OCI-M2 (cell line): ENCODE results near the gene ZNF230.

ENCODE experiments used
- DNase-seq: peaks from one replicate; lab custom pipeline; 2025; ENCODE audit not compliant: unreplicated experiment; lab: John Stamatoyannopoulos, UW

ZNF230 gene

DNA sequence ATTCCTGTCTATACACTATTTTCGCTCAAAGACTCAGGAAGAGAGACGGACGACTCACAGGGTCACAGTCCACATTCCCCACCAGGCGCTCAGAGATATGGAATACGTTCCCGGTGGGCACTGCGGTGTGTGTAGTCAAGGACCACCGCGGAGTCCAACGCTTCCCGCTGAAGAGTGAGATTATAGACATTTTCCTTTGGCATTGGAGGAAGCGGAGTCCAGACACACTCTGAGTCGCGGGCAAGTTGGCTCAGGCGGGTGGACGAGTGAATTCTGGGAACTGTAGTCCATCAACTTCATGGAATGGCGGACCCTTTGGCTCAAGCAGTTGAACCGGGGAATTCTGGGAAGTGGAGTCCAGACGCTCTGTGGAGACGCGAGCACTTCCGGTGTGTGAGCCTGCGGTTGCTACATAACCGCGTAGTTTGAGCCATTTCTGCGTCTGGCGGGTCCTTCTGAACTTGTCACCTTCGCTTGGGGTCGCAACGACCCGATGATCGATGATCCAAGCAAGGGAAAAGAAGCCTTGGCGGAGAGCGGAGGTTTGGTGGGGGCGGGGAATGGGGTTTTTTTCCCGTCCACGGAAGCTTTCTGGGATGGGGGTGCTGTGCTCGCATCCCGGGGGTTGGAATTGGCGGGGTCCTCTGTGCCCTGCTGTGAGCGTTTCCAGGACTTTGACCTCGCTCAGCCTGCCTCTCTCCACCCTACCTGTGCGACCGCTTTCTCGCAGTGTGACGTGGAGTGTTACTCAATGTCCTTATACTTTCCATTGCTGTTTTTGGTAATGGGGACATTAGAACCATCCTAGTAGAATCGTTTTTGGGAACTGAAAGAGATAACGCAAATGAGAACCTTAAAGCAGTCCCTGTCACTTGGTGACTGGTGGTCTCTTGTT lies at the start of gene ZNF230:
TSS of gene ZNF230 (plus strand) at position 392 of the 895 bp plus-strand sequence. CDS start 4,122 bp downstream, outside the sequence.
- peak; percentile 90 for DNase-seq

DNA sequence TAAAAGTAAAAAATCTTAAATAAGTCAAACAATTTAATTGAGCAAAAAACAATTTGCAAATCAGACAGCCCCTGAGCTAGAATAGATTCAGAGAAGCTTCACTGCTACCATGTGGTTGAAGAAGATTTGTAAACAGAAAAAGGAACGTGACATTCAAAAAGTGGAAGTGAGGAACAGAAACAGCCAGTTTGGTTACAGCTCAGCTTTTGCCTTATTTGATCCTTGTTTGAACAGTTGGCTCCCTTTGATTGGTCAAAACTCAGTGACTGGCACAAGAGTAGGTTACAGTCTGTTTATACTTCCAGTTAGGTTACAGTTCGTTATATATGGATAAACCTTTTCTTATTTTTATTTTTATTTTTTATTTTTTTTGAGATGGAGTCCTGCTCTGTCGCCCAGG lies 45.9 kb upstream of the ZNF230 start:
- DNase-seq, result no peak

DNA sequence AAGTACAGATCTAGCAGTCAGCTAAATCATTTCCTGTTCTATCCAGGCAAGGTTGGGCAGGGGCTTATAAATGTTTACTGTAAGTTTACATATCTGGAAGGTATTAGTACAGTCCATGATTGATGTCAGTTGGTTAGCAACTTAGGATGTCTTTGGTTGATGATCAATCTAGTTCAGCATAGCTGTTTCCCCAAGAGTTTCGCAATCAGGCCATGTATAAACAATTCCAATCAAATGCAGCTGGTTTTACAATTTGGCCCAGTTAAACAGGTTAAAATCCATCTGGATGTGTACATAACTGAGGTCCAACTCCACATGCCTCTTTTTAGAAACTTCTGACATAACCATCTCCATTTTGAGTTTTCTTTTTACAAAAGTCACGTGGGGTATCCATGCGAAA lies 44.9 kb upstream of the ZNF230 start:
- DNase-seq, result no peak

DNA sequence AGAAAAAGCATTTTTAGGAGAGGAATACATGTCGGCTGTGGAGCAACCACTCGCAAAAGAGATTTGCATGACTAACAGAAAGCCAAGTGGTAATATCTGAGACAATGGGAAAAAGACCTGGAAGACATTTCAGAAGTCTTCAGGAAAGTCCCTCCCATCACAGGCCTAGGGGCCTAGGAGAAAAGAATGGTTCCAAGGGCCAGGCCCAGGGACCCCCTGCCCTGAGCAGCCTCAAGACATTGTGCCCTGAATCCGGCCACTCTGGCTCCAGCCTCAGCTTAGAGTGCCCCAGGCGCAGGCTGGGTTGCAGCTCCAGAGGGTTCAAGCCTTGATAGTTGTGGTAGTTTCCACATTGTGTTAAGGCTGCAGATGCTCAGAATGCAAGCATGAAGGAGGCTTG lies 42.3 kb upstream of the ZNF230 start:
- DNase-seq, result no peak

DNA sequence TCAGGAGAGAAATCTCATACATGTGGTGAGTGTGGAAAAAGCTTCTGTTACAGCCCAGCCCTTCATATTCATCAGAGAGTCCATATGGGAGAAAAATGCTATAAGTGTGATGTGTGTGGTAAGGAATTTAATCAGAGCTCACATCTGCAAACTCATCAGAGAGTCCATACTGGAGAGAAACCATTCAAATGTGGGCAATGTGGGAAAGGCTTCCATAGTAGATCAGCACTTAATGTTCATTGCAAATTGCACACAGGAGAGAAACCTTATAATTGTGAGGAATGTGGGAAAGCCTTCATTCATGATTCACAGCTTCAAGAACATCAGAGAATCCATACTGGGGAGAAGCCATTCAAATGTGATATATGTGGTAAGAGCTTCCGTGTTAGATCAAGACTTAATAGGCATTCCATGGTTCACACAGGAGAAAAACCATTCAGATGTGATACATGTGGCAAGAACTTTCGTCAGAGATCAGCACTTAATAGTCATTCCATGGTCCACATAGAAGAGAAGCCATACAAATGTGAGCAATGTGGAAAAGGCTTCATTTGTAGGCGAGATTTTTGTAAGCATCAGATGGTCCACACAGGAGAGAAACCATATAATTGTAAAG lies 36.6 kb upstream of the ZNF230 start:
- no peak for DNase-seq

DNA sequence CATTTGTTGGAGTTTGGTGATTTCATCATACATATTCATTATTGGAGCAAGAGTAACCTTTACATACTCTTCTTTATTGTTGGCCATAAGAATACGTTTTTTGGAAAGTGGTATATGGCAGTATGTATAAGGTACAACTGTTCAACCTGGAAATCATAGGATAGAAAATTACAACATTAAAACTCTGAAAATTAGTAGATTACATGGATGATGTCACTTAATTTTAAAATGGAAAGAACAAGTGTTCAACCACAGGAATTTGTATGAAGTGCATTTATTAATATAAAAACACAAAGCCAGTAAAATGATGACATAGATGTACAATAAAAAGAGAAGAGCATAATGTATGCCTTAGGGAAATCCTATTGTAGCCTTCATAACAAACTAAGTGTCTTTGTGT lies 26.0 kb upstream of the ZNF230 start:
- DNase-seq, result no peak

DNA sequence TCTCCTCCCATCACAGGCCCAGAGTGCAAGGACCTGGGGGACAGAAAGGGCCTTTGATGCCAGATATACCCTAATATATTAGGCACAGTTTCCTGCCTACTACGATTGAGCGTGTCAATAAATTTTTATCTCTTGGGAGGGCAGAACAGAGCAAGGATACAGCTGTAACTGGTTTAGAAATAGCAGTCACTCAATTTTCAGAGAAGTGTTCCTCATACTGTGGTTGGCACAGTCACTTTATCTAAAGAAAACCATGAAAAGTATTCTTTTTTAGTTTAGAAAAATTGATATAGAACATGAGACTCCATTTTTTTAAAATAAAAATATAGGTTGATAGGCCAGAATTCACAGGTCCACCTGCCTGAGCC lies 19.2 kb upstream of the ZNF230 start:
- no peak for DNase-seq

DNA sequence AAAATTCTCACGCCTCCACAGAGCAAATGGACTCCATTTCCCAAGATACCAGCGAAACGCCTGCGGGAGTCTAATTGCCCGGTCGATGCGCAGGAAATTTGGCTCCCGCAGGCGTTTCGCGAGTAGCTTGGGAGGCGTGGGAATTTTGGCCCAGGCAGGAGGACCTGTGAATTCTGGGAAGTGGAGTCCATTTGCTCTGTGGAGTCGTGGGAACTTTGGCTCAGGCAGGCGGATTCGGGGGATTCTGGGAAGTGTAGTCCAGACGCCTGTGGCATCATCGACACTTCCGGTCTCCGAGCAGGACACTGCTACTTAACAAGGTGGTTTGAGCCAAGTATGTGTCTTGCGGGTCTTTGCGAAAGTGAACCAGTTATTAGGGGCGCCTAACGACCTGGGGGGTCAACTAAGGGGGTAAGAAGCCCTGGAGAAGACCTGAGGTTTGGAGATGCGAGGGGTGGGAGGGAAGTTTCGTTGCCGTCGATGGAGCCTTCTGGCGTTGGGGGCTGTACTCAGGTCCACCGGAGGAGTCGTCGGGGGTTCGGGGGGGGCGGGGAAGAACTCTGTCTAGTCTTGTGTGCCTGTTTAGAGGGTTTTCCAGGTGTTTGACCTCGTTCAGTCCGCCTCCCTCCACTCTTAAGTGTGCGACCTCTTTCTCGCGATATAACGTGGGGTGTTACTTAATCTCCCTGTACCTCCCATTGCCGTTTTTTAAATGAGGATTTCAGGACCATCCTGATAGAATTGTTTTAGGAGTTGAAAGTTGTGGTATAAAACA lies 18.7 kb upstream of the ZNF230 start, which contains the start of gene ZNF155:
TSS of gene ZNF155 (plus strand) at position 277 of the 775 bp plus-strand sequence. CDS start 4,356 bp downstream, outside the sequence.
- DNase-seq, result peak; percentile 80

DNA sequence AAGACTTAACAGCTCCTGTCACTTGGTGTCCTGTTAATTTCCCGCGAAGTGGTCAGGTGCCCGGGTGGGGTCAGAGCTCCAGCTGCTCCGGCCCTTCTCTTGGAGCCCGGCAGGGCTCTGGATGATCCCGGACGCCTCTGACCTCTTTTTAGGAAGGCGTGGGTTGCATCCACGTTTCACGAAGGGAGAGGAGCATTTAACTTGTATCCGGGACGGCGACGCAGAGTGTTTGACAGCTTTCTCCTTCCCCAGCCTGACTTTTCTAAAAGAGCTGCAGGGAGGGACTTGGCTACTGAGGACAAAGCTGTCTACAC lies 18.1 kb upstream of the ZNF230 start:
- DNase-seq, result no peak

DNA sequence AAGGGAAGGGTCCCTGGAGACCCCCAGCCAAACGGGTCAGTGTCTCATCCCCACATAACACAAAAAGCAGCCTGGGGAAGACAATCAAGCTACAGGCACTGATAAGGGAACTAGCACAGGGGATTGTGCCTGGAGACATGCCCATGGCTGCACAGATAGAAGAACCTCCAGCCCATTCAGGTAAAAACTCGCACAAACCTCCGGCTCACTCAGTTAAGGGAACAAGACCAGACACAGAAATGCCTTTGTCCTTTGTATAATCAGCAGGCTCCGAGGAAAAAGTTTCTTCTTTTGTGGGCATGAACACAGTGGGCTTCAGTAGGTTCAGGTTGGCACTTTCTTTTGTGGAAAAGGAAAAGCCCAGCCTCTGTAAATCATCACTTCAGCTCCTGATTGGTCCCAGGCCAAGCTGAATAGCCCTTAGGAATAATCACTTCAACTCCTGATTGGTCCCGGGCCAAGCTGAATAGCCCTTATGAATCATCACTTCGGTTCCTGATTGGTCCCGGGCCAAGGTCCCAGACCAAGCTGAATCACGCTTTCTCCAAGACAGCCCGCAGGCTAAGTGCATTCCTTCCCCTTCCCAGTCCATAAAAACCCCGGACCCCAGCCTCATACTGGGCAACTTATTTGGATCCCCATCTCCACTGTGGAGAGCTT lies 5.0 kb upstream of the ZNF230 start:
- DNase-seq, result no peak

DNA sequence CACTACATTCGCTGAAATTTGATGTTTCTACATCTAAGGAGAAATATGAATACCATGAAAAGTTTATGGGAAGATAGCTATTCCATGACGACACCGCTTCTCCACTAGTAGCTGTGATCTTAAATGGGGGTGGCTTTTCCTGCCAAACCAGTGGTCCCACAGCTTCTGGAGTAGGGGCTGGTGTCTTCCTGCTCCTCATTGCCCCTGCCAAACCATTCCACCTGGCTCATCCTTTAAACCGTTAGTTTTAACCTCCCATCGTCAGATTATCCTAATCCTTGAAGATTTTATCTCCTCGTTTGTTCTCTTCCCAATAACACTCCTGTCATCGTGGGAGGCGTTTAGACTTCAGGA lies 568 bp upstream of the ZNF230 start:
- DNase-seq, result no peak

DNA sequence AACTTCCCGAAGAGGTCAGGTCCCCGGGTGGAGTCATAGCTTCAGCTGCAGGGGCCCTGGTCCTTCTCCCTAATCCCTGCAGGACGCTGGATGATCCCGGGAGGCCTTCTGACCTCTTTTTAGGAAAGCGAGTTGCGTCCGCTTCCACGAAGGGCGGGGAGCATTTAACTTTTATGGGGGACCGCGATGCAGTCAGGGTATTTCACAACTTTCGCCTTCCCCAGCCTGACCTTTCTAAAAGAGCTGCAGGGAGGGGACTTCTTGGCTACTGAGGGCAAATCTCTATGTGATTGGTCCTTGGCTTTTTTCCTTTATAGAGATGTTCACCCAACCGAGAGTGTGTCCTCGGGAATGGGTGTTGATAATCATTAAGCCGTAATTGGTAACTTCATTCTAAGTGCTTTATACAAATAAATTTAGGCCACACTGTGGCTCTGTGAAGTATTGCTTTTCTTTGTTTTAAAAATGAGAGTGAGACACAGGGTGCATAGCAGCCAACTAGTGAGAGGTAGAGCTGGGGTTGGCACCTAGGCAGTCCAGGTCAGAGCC lies 778 bp downstream of the ZNF230 start:
- DNase-seq, result no peak

DNA sequence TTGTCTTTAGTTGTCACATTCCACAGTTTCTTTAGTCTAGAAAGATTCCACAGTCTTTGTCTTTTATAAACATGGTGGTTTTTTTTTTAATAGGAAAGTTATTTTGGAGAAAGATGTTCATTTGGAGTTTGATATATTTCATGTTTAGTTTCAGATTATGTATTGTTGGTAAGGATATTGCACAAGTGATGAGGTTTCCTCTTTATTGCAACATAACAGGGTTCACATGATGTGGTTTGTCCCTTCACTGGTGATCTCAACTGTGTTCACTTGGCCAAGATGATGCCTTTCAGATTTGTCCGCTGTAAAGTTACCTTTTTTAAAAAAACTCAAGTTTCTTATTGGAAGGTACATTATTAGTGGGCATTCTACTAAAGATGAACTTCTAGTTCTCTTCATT lies 3.2 kb downstream of the ZNF230 start:
- DNase-seq, result no peak

DNA sequence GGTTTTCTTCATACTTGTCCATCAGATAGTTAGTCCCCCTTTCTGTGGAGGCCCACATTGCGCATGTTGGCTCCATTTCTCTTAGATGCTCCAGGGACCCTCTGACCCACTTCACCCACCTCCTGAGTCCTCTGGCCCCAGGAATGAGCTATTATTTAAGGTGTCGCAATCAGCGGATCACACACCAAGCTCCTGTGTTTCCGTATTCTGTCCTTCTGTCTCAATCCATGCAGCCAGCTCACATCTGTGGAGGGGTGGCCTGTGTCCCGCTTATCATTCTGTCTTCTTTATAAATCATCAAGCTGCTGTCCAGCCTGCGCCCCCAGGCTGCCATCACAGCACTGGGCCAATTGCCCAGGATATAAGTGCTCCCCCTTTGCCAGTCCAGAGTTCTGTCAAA lies 4.7 kb downstream of the ZNF230 start:
- DNase-seq, result no peak

DNA sequence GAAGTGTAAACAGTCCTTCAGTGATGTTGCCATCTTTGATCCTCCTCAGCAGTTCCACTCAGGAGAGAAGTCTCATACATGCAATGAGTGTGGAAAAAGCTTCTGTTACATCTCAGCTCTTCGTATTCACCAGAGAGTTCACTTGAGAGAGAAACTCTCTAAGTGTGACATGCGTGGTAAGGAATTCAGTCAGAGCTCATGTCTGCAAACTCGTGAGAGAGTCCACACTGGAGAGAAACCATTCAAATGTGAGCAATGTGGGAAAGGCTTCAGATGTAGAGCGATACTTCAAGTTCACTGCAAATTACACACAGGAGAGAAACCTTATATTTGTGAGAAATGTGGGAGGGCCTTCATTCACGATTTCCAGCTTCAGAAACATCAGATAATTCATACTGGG lies 7.7 kb downstream of the ZNF230 start:
- DNase-seq, result no peak

DNA sequence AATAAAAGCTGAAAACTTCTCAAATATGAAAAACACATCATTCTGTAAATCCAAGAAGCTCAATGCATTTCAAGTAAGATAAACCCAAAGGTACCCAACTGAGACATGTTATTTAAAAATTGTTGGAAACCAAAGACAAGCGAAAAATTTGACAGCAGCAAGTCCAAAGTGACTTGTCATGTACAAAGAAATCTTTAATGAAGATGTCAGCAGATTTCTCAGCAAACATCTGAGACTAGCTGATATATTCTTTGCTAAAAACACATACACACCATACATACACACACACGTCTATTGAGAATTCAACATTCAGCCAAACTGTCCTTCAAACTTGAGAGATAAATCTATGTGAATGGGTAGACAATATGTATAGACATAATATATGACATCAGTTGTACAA lies 16.7 kb downstream of the ZNF230 start:
- DNase-seq, result no peak

DNA sequence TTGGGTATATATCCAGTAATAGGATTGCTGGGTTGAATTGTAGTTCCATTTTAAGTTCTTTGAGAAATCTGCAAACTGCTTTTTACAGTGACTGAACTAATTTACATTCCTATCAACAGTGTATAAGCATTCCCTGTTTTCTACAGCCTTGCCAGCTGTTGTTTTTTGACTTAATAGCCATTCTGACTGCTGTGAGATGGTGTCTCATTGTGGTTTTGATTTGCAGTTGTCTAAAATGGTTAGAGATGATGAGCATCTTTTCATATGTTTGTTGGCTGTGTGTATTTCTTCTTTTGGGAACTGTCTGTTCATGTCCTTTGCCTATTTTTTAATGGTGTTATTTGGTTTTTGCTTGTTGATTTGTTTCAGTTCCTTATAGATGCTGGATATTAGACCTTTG lies 18.5 kb downstream of the ZNF230 start:
- DNase-seq, result no peak

DNA sequence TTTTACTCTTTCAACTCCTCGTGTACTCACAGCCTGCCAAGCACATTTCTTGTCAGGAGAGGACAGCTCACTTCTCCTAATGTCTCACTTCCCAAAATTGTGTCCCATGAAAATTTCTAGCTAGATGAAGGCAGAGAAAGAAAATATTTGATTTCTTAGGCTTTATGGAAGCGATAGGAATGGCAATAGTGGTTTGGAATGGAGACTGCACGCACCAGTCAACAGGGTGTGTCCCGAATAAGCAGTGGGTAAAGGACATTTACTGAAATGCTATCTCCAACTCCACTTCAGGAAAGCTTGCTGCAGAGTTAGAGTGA lies 22.1 kb downstream of the ZNF230 start:
- no peak for DNase-seq

DNA sequence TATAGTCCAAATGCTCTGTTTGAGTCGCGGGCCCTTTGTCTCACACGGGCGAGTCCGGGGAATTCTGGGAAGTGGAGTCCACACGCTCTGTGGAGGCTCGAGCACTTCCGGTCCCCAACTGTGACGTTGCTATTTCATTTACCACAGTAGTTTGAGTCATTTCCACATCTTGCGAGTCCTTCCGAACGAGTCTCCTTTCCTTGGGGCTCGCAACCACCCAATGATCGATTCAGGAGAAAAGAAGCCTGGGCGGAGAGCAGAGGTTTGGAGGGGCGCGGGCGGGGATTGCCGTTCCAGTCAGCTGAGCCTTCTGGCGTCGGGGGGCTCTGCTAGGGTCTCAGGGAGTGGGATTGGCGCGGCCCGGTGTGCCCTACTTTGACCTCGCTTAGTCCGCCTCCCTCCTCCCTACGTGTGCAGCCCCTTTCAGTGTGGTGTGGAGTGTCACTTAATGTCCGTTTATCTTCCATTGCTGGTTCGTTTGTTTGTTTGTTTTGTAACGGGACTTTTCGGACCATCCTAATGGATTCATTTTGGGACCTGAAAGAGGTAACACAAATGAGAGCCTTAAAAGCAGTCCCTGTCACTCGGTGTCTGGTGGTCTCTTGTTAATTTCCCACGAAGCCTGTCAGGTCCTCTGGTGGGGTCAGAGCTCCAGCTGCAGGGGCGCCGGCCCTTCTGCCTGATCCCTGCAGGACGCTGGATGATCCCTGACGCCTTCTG lies 22.6 kb downstream of the ZNF230 start, which contains the start of gene ZNF222:
TSS of gene ZNF222 (plus strand) at position 163 of the 720 bp plus-strand sequence. CDS start at position 221, 58 bp downstream.
- peak; percentile 85 for DNase-seq

DNA sequence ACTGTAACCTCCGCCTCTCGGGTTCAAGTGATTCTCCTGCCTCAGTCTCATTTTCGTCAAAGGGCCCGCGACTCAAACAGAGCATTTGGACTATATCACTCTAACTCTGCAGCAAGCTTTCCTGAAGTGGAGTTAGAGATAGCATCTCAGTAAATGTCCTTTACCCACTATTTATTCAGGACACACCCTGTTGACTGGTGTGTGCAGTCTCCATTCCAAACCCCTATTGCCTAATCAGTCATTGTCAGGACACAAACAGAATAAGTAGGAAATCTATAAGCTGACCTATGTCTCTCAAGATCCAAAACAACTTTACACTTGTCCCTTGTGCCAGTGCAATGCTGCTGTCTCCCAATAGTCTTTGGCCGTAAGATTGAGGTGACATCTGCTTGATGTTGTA lies 23.9 kb downstream of the ZNF230 start:
- DNase-seq, result no peak
